Right ventricle myocardium inferior (tissue), 1 donor: ENCODE data around the gene LDB3. TPM values are rescaled to one million over a fixed set of nuclear protein-coding genes. Genes with fewer than 3 reads are reported as not detected.

ENCODE experiments used
- ATAC-seq: fragments of 200-7000 bp; cut with Tn5 transposase; one replicate; pipeline ENCODE4 v1.9.1; 2020; ENCODE audit warnings: mild to moderate bottlenecking, moderate library complexity
- DNase-seq: peaks from one replicate; pipeline ENCODE4 v3.0.0; 2021; ENCODE audit errors: missing footprints
- intact Hi-C: fragments of 100-400 bp; cut with DNase I; formaldehyde crosslinking; loops from one replicate; pipeline ENCODE4 v1.11.0; 2022
- total RNA-seq: library from RNA; stranded (reverse); fragmentation: NEBNext Ultra II Directional; extraction: Animal tissue kit (Norgen Biotek cat#: 25700); gene quantifications from one replicate; pipeline ENCODE4 v1.2.1, GENCODE V29; 2021
- donor health status: DM: no; HTN: yes; CAD: no; lungs with severe emphysema.

LDB3 gene
- total RNA-seq, 1 donor from 2014 or later = 1,478 TPM

GRCh38 chr10:86711513-86712316 is 43.4 kb downstream of the LDB3 start:
- intact Hi-C loops = loop anchor here (1.0 kb wide), 1 partner anchor 188 kb away; no protein-coding TSS in a partner anchor

GRCh38 chr10:86712317-86712707 is 44.0 kb downstream of the LDB3 start:
- ATAC-seq (no peak), DNase-seq (no peak)
- intact Hi-C loops = no loop called here

More at GRCh38 chr10:86711513-86712316, 43.4 kb downstream of the LDB3 start:
- ATAC-seq (peak; percentile 35), DNase-seq (peak; percentile 78)

- DNase-seq (no peak), ATAC-seq (no peak)
- intact Hi-C loops = loop anchor here (5.0 kb wide), 1 partner anchor 42 kb away; the partner anchor contains the start of gene BMPR1A
These were observed 47.0 kb downstream of the LDB3 start for GRCh38 chr10:86715156-86715795.

GRCh38 chr10:86715836-86716235 is 47.5 kb downstream of the LDB3 start:
- intact Hi-C loops = loop anchor here (5.0 kb wide), 1 partner anchor 41 kb away; the partner anchor contains the start of gene BMPR1A
- DNase-seq = no peak
- no peak for ATAC-seq

GRCh38 chr10:86716466-86716865 is 48.2 kb downstream of the LDB3 start:
- ATAC-seq = peak; percentile 6
- intact Hi-C loops = loop anchor here (5.0 kb wide), 1 partner anchor 41 kb away; the partner anchor contains the start of gene BMPR1A

GRCh38 chr10:86718556-86718955 is 50.2 kb downstream of the LDB3 start:
- DNase-seq = no peak
- ATAC-seq = no peak
- intact Hi-C loops = loop anchor here (5.0 kb wide), 1 partner anchor 39 kb away; the partner anchor contains the start of gene BMPR1A

More at GRCh38 chr10:86716466-86716865, 48.2 kb downstream of the LDB3 start:
- no peak for DNase-seq

GRCh38 chr10:86721232-86721631 is 52.9 kb downstream of the LDB3 start:
- intact Hi-C loops = no loop called here
- DNase-seq (no peak), ATAC-seq (no peak)

- ATAC-seq (no peak), DNase-seq (no peak)
- intact Hi-C loops = no loop called here
These were observed 54.7 kb downstream of the LDB3 start for GRCh38 chr10:86723009-86723408.

- intact Hi-C loops = no loop called here
- no peak for DNase-seq
- ATAC-seq = no peak
These were observed 56.1 kb downstream of the LDB3 start for GRCh38 chr10:86724445-86724844.

- ATAC-seq (peak; percentile 29), DNase-seq (no peak)
- intact Hi-C loops = loop anchor here (5.0 kb wide), 1 partner anchor 171 kb away; no protein-coding TSS in a partner anchor
These were observed 57.8 kb downstream of the LDB3 start for GRCh38 chr10:86725980-86726676.

GRCh38 chr10:86726677-86726999 is 58.3 kb downstream of the LDB3 start:
- ATAC-seq (no peak), DNase-seq (no peak)
- intact Hi-C loops = loop anchor here (5.0 kb wide), 1 partner anchor 171 kb away; no protein-coding TSS in a partner anchor

GRCh38 chr10:86727470-86727869 is 59.2 kb downstream of the LDB3 start:
- intact Hi-C loops = loop anchor here (5.0 kb wide), 1 partner anchor 170 kb away; no protein-coding TSS in a partner anchor
- ATAC-seq (no peak), DNase-seq (no peak)

GRCh38 chr10:86728056-86728455 is 59.7 kb downstream of the LDB3 start:
- intact Hi-C loops = loop anchor here (5.0 kb wide), 1 partner anchor 169 kb away; no protein-coding TSS in a partner anchor
- ATAC-seq = no peak
- no peak for DNase-seq

GRCh38 chr10:86729677-86730076 is 61.4 kb downstream of the LDB3 start:
- intact Hi-C loops = loop anchor here (5.0 kb wide), 1 partner anchor 168 kb away; no protein-coding TSS in a partner anchor
- ATAC-seq = no peak
- DNase-seq = no peak

GRCh38 chr10:86730227-86730626 is 61.9 kb downstream of the LDB3 start:
- DNase-seq (peak; percentile 72), ATAC-seq (peak; percentile 13)
- intact Hi-C loops = no loop called here

- no peak for DNase-seq
- ATAC-seq = no peak
- intact Hi-C loops = no loop called here
These were observed 64.5 kb downstream of the LDB3 start for GRCh38 chr10:86732771-86733170.

- no peak for DNase-seq
- ATAC-seq = peak; percentile 77
- intact Hi-C loops = no loop called here
These were observed 65.0 kb downstream of the LDB3 start for GRCh38 chr10:86733260-86733671.

GRCh38 chr10:86734207-86734988 is 66.1 kb downstream of the LDB3 start:
- DNase-seq (no peak), ATAC-seq (no peak)
- intact Hi-C loops = no loop called here
